ENCODE data around the gene TCF3. TPM values are rescaled to one million over a fixed set of nuclear protein-coding genes. Genes with fewer than 3 reads are reported as not detected.

The TCF3 gene
- total RNA-seq, 1 experiment from 2014 or later = 304 TPM

DNA sequence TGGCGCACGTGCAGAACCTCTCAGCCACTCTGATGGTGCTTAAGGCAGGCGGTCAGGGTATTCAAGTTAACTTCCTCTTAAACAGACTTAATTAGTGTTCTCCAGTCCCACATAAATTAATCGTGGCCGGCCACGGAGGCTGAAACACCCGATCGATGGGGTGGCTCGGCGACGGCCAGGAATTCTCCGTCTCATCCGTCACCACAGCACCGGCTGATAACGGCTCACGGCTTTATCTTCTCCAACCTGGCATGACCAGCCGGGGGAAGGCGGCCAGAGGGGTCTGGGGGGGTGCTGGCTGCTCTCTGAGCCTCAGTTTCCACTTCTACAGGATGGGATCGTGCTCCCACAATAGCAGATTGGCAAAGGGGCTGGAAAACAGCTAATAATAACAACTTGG, 32.6 kb upstream of the TCF3 start:
- no peak overlapping the region for H3K56ac ChIP-seq (ENCODE audit: insufficient read length, low read depth, low read length)
- H4K20me1 ChIP-seq (ENCODE audit: control insufficient read depth, insufficient read depth, insufficient read length) = no peaks in the 10 kb centered on the region
- H3K9ac ChIP-seq (ENCODE audit: extremely low read depth, insufficient read length, low read length) = no peak overlapping the region
- no peak overlapping the region for H3K23ac ChIP-seq (ENCODE audit: insufficient read length, low read depth, low read length)
- WGBS (ENCODE audit: extremely low coverage, insufficient read length, low lambda C conversion rate) = no CpG with 5 or more reads among the region's 19 CpGs
- H4K91ac ChIP-seq (ENCODE audit: insufficient read length, low read depth, low read length) = no peak overlapping the region
- H2BK12ac ChIP-seq (ENCODE audit: insufficient read length, low read depth, low read length) = no peak overlapping the region
- H3K23me2 ChIP-seq (ENCODE audit: insufficient read length, low read depth, low read length, poor library complexity, severe bottlenecking) = no peaks in the 10 kb centered on the region
- TF ChIP-seq, protein P1, sequence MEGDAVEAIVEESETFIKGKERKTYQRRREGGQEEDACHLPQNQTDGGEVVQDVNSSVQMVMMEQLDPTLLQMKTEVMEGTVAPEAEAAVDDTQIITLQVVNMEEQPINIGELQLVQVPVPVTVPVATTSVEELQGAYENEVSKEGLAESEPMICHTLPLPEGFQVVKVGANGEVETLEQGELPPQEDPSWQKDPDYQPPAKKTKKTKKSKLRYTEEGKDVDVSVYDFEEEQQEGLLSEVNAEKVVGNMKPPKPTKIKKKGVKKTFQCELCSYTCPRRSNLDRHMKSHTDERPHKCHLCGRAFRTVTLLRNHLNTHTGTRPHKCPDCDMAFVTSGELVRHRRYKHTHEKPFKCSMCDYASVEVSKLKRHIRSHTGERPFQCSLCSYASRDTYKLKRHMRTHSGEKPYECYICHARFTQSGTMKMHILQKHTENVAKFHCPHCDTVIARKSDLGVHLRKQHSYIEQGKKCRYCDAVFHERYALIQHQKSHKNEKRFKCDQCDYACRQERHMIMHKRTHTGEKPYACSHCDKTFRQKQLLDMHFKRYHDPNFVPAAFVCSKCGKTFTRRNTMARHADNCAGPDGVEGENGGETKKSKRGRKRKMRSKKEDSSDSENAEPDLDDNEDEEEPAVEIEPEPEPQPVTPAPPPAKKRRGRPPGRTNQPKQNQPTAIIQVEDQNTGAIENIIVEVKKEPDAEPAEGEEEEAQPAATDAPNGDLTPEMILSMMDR (conservative IDR thresholded peaks at IDR 0.05) = no peak
- Mint-ChIP-seq H3K9me3 (peaks cover 0 to 3% of the 10 kb centered on the region in 2 experiments; a peak in 1 of 5 replicates), H3K36me3 (ENCODE audit: insufficient read depth in 1 of 3, low read depth in 3 of 3) (no peaks in the 10 kb centered on the region; a peak in 1 of 7 replicates), H3K4me1 (peaks cover 0 to 12% of the 10 kb centered on the region in 2 experiments; a peak in 2 of 4 replicates), H3K27me3 (ENCODE audit: low read depth) (peaks cover 84% of the 10 kb centered on the region), H3K4me3 (no peak overlapping the region), H3K27ac (no peak overlapping the region)
- H2BK15ac ChIP-seq (ENCODE audit: low read depth, low read length) = no peak overlapping the region
- no peak overlapping the region for H3K4me2 ChIP-seq (ENCODE audit: insufficient read depth, insufficient read length, low read length)
- no peak overlapping the region for H2BK120ac ChIP-seq (ENCODE audit: low read depth, low read length, poor library complexity, severe bottlenecking)
- H3K9me3 ChIP-seq (ENCODE audit: control insufficient read depth, low read depth, low read length) = no peaks in the 10 kb centered on the region
- H3K14ac ChIP-seq (ENCODE audit: insufficient read depth, low read length) = no peak overlapping the region
- no peak overlapping the region for H3K27ac ChIP-seq (ENCODE audit: insufficient read length, low read depth, low read length)
- no peak overlapping the region for H3K4ac ChIP-seq (ENCODE audit: low read depth, low read length)
- no peak overlapping the region for H3K18ac ChIP-seq (ENCODE audit: insufficient read length, low read depth, low read length)
- no peak overlapping the region for H2AFZ ChIP-seq (ENCODE audit: low read length)
- H3K27me3 ChIP-seq (ENCODE audit: insufficient read depth, low read length) = no peaks in the 10 kb centered on the region; the same call in 1 of the 2 replicates
- DNase-seq = no peak
- H3K79me1 ChIP-seq (ENCODE audit: insufficient read depth, low read depth, low read length, poor library complexity, severe bottlenecking) = no peaks in the 10 kb centered on the region
- no peak overlapping the region for H2AK5ac ChIP-seq (ENCODE audit: insufficient read length, low read length)
- H4K5ac ChIP-seq (ENCODE audit: insufficient read length, low read depth, low read length) = no peak overlapping the region
- H3K4me1 ChIP-seq (ENCODE audit: insufficient read depth, low read length) = no peaks in the 10 kb centered on the region; the same call in 1 of the 2 replicates
- H3K79me2 ChIP-seq (ENCODE audit: insufficient read depth, low read length) = no peaks in the 10 kb centered on the region
- H2BK5ac ChIP-seq (ENCODE audit: insufficient read length, low read length) = no peak overlapping the region
- H3T11ph ChIP-seq (ENCODE audit: low read length) = no peak overlapping the region
- no peak overlapping the region for H4K8ac ChIP-seq (replicated peaks; ENCODE audit: insufficient read length, low read depth, low read length)
- H2BK20ac ChIP-seq (ENCODE audit: low read depth, low read length, poor library complexity, severe bottlenecking) = no peak overlapping the region

All from H9 (cell line).